GM19395 (cell line): ENCODE measurements around the gene RSPH1.
A peak's percentile ranks its signal among the peaks of the same experiment; 100 is the strongest.

Experiments used
- ATAC-seq: cut with Tn5 transposase; IDR thresholded peaks from one replicate; pipeline ENCODE4 v1.9.1; 2021; ENCODE audit warnings: mild to moderate bottlenecking, moderate library complexity; ENCODE audit not compliant: unreplicated experiment

RSPH1 gene

DNA sequence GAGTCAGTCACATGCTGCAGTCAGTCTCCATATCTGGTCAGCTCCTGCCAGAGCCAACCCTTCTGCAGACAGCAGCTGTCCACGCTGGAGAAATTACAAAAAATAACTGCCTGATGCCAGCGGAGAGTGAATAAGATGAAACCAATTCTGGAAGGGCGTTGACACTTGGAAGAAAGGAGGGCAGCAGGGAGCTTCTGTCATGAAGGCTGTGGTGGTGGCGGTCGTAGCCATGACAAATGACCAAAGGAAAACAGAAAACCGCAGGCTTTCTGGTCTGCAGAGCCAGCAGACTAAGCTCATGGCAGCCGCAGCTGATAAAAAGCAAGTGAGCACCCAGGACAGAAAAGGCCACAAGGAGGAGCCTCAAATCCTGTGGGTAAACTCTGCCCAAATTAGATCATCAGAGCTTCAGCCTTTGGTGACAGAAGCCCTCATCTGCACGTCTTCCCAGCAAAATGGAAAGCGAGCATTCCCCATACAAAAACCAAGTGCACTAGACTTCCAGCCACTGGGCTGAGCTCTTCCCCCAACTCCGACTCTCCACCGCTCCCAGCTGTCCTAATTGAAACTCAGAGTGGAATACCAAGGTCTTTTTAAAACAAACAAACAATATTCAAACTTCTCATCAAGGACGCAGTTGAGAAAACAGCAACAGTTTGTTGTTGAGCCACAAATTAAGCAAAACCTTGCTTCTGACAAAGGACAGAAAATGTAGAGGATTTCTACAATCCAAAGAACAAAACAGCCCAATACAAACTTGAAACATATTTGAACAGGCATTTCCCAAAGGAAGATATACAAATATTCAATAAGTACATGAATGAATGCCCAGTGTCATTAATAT, 28.7 kb downstream of the RSPH1 start:
- ATAC-seq, result no peak

GRCh38 chr21:42466700-42467099, 29.3 kb downstream of the RSPH1 start:
- ATAC-seq, result no peak

- peak; percentile 15 for ATAC-seq
Observed at GRCh38 chr21:42465803-42466127, 30.3 kb downstream of the RSPH1 start.

- peak; percentile 27 for ATAC-seq
Observed at GRCh38 chr21:42465008-42465802, 30.8 kb downstream of the RSPH1 start.

- no peak for ATAC-seq
Observed at GRCh38 chr21:42463861-42464515, 32.0 kb downstream of the RSPH1 start.

DNA sequence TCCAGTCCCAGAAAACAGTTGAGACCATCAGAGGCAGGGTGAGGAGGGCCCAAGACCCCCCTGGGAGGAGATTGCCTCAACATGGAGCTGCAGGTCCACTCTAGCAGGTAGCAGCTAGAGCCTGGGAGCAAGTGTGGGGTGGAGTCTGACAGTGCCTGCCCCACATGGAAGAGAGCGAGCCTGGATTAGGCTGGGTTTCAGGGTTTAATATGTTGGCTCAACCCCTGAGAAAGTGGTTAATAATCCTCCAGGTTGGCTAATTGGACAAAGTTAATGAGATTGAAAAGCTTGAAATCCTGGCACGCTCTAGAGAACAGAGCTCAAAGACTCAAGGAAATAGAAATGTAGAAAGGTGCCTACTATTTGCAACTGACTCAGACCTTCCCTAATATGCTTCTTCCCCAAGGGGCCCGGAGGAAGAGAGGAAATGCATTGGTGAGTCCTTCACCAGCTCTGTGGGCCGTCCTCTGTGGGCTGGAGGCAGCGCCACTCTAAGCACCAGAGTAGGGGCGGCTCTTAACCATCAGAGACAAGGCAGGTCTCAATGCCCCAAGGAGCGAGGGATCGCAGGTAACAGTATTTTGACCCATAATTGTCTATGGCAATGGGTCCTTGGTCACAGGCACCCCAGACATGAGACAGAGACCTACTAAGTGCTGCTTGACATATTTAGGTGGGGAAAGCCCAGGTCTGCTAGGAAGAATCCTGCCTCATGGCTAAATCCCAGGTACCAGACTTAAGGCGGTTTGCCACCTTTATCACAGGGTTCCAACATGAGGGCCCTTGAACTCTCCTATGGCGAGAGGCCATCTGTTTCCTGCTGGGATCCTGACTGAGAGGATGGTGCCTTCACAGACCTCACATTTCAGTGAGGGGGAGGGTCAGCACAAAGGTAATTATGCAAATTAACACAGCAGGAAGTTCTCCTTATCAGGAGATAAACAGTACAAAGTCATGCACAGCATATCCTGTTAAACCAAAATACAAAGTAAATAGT, 33.8 kb downstream of the RSPH1 start:
- no peak for ATAC-seq

GRCh38 chr21:42461185-42461520, 34.9 kb downstream of the RSPH1 start:
- no peak for ATAC-seq

DNA sequence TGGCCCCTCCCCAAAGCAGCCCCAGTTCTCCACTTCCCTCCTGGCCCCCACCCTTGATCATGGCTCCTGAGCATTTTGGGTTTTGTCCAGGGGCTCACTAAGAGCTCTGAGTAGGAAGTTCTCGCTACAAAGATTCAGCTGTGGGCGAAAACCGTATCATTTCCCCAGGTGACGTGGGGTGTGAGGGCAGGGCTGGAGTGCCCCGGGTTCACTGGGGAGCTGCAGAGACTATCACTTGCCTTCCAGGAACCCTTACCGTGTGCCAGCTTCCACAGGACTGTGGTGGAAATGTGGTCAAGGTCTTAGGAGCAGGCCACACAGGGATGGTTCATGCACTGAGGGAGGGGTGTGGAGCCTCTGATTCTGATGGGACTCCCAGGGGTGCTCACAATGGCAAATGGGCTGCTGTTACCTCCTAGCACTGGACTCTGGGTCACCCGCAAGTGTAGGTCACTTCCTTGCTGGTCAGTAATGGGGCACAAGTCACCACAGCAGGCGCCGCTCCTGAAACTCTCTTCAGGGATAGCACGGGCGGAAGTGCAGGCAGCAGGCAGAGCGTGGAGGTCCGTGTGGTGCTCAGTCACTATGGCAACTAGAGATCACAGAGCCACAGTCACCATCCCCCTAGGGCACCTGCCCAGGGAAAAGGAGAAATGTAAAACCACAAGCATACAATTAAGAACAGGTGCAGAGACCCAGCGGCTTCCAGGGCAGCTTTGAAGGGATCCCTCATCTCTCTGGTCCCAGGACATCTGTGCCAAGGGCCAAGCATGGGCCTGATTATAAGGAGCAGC, 35.4 kb downstream of the RSPH1 start:
- peak; percentile 68 for ATAC-seq

DNA sequence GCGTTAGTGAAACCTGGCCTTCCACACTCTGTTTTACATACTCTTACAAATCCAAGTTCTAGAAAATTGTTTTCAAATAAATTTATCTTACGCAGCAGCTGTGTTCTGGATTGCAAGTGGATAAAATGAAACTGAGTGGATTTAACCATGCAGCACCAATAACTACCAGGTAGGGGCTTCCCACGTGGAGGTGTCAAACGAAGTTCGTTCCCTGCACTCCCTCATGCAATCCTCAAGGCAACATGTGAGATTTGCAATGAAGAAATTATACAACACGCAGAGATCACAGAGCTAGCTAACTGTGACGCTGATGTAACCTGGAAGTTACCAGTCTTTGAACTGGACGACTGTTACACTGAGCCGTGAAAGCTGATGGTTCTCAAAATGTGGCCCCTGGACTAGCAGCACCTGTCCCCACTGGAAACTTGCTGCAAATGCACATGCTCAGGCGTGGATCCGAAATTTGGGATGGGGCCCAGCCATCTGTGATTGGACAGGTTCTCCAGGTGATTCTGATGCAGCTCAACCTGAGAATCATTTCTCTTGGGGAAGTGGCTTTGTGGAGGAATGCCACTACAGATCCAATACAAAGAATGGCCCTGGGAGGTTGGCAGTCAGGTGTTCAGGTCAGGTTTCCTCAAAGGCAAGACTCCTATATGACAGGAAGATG, 36.3 kb downstream of the RSPH1 start:
- no peak for ATAC-seq

GRCh38 chr21:42459082-42459460, 37.0 kb downstream of the RSPH1 start:
- ATAC-seq, result no peak

- no peak for ATAC-seq
Observed at GRCh38 chr21:42456457-42456856, 39.6 kb downstream of the RSPH1 start.

DNA sequence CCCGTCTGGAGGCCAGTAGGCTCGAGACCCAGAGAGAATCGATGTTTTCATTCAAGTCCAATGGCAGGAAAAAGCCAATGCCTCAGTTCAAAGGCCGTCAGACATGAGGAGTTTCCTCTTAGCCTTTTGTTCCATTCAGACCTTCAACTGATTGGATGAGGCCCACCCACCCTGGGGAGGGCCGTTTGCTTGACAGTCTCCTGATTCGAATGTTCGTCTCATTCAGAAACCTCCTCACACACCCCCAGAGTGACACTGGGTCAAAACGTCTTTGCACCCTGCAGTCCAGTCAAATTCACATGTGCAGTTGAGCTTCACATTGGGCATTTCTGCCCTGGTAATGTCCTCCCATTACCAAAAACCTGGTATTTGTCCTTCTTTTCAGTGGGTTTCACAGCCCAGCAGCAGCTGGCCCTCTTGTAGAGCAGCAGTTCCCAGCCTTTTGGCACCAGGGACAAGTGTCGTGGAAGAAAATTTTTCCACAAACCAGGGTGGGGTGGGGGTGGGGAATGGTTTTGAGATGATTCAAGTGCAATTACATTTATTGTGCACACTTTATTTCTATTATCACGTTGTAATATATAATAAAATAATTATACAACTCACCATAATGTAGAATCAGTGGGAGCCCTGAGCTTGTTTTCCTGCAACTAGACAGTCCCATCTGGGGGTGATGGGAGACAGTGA, 40.1 kb downstream of the RSPH1 start:
- ATAC-seq, result no peak

DNA sequence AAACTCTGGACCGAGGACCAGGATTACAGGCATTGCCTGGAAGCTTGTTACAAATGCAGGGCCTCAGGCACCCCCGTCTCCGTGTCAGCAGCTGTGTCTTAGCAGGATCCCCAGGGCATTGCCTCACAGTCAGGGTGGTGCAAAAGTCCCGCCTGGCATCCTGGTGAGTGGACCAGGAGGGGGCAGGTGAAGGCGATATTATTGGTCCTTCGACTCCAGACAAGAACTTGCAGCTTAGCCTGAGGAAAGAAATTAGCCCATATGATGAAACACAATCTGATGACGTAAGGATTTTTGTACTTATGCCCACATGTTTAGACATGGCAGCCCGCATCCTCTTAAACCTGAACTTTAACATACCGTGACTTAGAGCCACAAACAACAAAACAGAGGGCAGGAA, 40.8 kb downstream of the RSPH1 start:
- ATAC-seq, result no peak

DNA sequence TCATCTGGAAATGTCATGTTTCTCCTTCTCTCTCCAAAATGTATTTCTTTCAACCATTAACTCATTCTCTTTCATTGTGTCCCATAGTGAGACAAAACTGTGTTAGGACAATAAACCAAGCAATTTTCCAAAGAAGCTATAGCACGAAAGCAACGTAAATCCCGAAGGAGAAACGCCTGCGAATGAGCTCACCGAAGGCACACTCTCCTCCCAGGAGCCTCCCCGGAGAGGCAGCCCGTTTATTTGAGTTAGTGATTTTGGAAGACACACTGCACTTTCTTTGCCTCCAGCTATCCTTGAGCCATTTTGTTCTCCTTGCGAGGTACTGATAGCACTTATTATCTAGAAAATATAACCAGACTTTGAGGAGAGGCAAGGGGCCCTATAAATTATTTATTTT, 41.2 kb downstream of the RSPH1 start:
- ATAC-seq, result no peak

DNA sequence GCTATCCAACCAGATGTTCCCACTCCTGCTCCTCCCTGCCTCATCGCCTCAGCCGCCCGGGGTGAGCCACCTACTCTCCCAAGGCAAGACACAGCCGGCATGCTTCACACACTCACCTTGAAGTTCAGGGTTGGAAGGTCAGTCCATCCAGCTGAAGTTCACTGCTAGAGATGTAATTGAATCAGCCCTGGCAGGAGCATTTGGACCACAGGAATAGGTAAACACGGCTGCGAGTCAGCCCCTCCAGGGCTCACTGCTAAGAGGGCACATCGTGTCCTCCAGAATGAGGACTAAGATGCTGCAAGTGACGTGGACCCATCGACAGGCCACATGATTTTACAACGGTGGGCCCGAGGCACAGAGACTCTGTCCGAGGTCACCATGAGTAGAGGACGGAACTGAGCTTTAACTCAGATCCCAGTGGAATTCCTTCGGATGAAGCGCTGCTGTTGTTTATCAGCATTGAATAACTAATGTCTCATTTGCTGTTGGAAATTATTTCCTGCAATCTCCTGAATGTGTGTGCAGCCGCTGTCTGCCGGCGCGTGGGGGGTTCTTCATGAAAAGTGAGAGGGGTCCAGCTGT, 41.9 kb downstream of the RSPH1 start:
- ATAC-seq, result no peak

DNA sequence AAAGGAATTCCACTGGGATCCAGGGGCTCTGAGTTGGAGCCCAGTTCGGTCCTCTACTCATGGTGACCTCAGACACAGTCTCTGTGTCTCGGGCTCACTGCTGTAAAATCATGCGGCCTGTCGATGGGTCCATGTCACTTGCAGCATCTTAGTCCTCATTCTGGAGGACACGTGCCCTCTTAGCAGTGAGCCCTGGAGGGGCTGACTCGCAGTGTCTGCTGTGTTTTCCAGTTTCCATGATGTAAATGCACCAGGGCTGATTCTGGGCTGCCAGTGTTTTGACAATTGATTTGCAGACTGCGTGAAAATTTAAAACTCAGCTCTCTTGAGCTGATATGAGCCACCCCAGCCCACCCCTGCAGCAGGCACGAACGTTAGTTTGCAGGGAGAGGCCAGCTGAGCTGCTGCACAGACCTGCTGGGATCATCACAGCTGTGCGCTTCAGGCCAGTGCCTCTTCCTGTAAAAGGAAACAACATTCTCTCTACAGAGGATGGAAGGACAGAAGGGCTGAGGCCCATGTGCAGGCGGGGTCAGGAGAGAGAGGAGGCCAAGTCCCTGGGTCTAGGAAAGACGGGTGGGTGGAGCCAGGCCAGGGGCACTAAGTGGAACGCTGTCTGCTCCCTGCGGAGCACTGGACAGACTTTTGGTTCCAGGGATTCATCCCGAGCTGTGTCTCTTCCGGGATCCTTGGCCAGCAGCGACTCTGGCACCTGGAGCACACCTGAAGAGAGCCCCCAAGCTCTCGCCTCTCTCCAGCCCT, 42.6 kb downstream of the RSPH1 start:
- ATAC-seq, result no peak

DNA sequence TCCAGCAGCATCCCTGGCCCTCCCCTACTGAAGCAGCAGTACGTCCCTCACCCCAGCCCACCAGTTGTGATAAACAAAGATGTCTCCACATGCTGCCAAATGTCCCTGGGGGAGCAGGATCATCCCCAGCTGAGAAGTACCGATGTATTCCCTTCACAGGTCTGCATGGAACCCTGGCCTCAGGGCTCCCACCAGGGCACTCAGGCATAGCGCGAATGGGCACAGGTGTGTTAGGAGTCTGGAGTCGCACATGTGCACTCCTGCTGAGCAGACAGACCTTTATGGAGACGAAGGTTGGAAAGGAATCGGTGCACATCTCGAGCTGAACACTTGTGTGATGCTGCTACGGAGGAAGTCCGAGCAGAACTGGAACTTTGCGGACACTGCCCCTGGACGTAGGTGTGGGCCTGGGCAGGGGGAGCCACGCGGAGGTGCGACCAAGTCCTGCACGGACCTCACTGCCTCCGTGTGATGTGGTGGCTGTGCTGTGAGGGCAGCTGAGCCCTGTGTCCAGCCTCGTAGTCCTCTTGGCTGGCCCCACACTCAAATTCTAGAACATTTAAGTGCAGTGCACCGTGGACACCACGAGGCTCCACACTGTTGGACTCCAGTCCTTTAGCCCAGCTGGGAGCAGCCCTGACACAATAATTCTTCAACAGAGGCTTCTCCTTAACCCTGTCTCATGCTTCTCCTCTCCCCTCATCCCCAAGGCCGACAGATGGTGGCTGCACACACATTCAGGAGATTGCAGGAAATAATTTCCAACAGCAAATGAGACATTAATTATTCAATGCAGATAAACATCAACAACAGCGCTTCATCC, 43.4 kb downstream of the RSPH1 start:
- no peak for ATAC-seq
